H9 (cell line): ENCODE results near the gene ARID5A. TPM values are rescaled to one million over a fixed set of nuclear protein-coding genes. Genes with fewer than 3 reads are reported as not detected.

Experiments used
- DNase-seq: peaks from one replicate; pipeline ENCODE4 v3.0.0-alpha.2; 2017
- H2AFZ ChIP-seq: one replicate; pipeline ENCODE4 v1.6.1; 2013; ENCODE audit warnings: mild to moderate bottlenecking, low read length, control low read depth, moderate library complexity
- H2AK5ac ChIP-seq: 2 replicates; pipeline ENCODE4 v1.6.1; 2013; ENCODE audit warnings: low read length, control low read depth, mixed read lengths; ENCODE audit not compliant: insufficient read length
- H2BK120ac ChIP-seq: one replicate; pipeline ENCODE4 v1.6.1; 2013; ENCODE audit warnings: low read depth, mild to moderate bottlenecking, low read length, control low read depth, inconsistent platforms; ENCODE audit not compliant: poor library complexity, severe bottlenecking
- H2BK12ac ChIP-seq: 2 replicates; pipeline ENCODE4 v1.6.1; 2013; ENCODE audit warnings: low read length, control low read depth, mixed read lengths, low read depth; ENCODE audit not compliant: insufficient read length
- H2BK15ac ChIP-seq: 2 replicates; pipeline ENCODE4 v1.6.1; 2013; ENCODE audit warnings: low read depth, low read length, control low read depth
- H2BK20ac ChIP-seq: one replicate; pipeline ENCODE4 v1.6.1; 2013; ENCODE audit warnings: low read depth, mild to moderate bottlenecking, low read length, control low read depth, inconsistent platforms; ENCODE audit not compliant: poor library complexity, severe bottlenecking
- H2BK5ac ChIP-seq: 2 replicates; pipeline ENCODE4 v1.6.1; 2013; ENCODE audit warnings: low read length, control low read depth, mixed read lengths; ENCODE audit not compliant: insufficient read length
- H3K14ac ChIP-seq: 2 replicates; pipeline ENCODE4 v1.6.1; 2013; ENCODE audit warnings: low read length, control low read depth; ENCODE audit not compliant: insufficient read depth
- H3K18ac ChIP-seq: 2 replicates; pipeline ENCODE4 v1.6.1; 2013; ENCODE audit warnings: low read depth, mild to moderate bottlenecking, mixed read lengths, low read length, control low read depth; ENCODE audit not compliant: insufficient read length
- H3K23ac ChIP-seq: 2 replicates; pipeline ENCODE4 v1.6.1; 2013; ENCODE audit warnings: low read length, control low read depth, mixed read lengths, low read depth; ENCODE audit not compliant: insufficient read length
- H3K23me2 ChIP-seq: 2 replicates; pipeline ENCODE4 v1.6.1; 2013; ENCODE audit warnings: low read depth, mild to moderate bottlenecking, mixed read lengths, low read length, control low read depth; ENCODE audit not compliant: insufficient read length, poor library complexity, severe bottlenecking
- H3K27ac ChIP-seq: 2 replicates; pipeline ENCODE4 v1.5.1; 2013; ENCODE audit warnings: low read length, control low read depth, mixed read lengths, low read depth; ENCODE audit not compliant: insufficient read length
- H3K27me3 ChIP-seq: 2 replicates; pipeline ENCODE4 v1.6.1; 2013; ENCODE audit warnings: low read length, control low read depth, inconsistent platforms; ENCODE audit not compliant: insufficient read depth
- H3K4ac ChIP-seq: 2 replicates; pipeline ENCODE4 v1.6.1; 2013; ENCODE audit warnings: low read depth, mild to moderate bottlenecking, control low read depth, inconsistent platforms, low read length, moderate library complexity
- H3K4me1 ChIP-seq: 2 replicates; pipeline ENCODE4 v1.6.1; 2013; ENCODE audit warnings: low read length, control low read depth, inconsistent platforms; ENCODE audit not compliant: insufficient read depth
- H3K4me2 ChIP-seq: 2 replicates; pipeline ENCODE4 v1.6.1; 2013; ENCODE audit warnings: low read length, control low read depth, mixed read lengths; ENCODE audit not compliant: insufficient read length, insufficient read depth
- H3K56ac ChIP-seq: 2 replicates; pipeline ENCODE4 v1.6.1; 2013; ENCODE audit warnings: low read depth, mild to moderate bottlenecking, mixed read lengths, low read length, control low read depth; ENCODE audit not compliant: insufficient read length
- H3K79me1 ChIP-seq: 2 replicates; pipeline ENCODE4 v1.6.1; 2013; ENCODE audit warnings: low read depth, mild to moderate bottlenecking, moderate library complexity, low read length, control low read depth, inconsistent platforms; ENCODE audit not compliant: insufficient read depth, poor library complexity, severe bottlenecking
- H3K79me2 ChIP-seq: 2 replicates; pipeline ENCODE4 v1.6.1; 2013; ENCODE audit warnings: low read length, control low read depth, inconsistent platforms; ENCODE audit not compliant: insufficient read depth
- H3K9ac ChIP-seq: 2 replicates; pipeline ENCODE4 v1.6.1; 2013; ENCODE audit warnings: low read length, control low read depth, mixed read lengths; ENCODE audit not compliant: insufficient read length; ENCODE audit errors: extremely low read depth
- H3K9me3 ChIP-seq: one replicate; pipeline ENCODE4 v1.6.1; 2013; ENCODE audit warnings: low read depth, low read length, inconsistent platforms; ENCODE audit not compliant: control insufficient read depth
- H3T11ph ChIP-seq: one replicate; pipeline ENCODE4 v1.6.1; 2013; ENCODE audit warnings: mild to moderate bottlenecking, low read length, control low read depth, inconsistent platforms
- H4K20me1 ChIP-seq: one replicate; pipeline ENCODE4 v1.6.1; 2013; ENCODE audit not compliant: control insufficient read depth, insufficient read length, insufficient read depth
- H4K5ac ChIP-seq: 2 replicates; pipeline ENCODE4 v1.6.1; 2013; ENCODE audit warnings: low read depth, mild to moderate bottlenecking, mixed read lengths, low read length, control low read depth; ENCODE audit not compliant: insufficient read length
- H4K8ac ChIP-seq: replicated peaks from 2 replicates; pipeline ENCODE4 v1.6.1; 2013; ENCODE audit warnings: low read length, control low read depth, mixed read lengths, low read depth; ENCODE audit not compliant: insufficient read length
- H4K91ac ChIP-seq: 2 replicates; pipeline ENCODE4 v1.6.1; 2013; ENCODE audit warnings: low read depth, mild to moderate bottlenecking, moderate library complexity, mixed read lengths, low read length, control low read depth; ENCODE audit not compliant: insufficient read length
- H3K27ac Mint-ChIP-seq, 3 experiments: 2 replicates in 2 of 3; 3 replicates in 1 of 3; pipeline ENCODE4 v1.8.0; 2020 to 2021; ENCODE audit warnings: mixed read lengths in 3 of 3, mild to moderate bottlenecking in 1 of 3, moderate library complexity in 1 of 3
- H3K27me3 Mint-ChIP-seq: 2 replicates; pipeline ENCODE4 v1.8.0; 2021; ENCODE audit warnings: low read depth, mild to moderate bottlenecking, moderate library complexity, mixed read lengths
- H3K36me3 Mint-ChIP-seq, 3 experiments: 2 replicates in 2 of 3; 3 replicates in 1 of 3; pipeline ENCODE4 v1.8.0; 2020 to 2021; ENCODE audit warnings: low read depth in 3 of 3, mixed read lengths in 3 of 3; ENCODE audit not compliant: insufficient read depth in 1 of 3
- H3K4me1 Mint-ChIP-seq, 2 experiments: 2 replicates each; pipeline ENCODE4 v1.8.0; 2020; ENCODE audit warnings: mixed read lengths in 2 of 2
- H3K4me3 Mint-ChIP-seq, 2 experiments: 2 replicates in 1 of 2; 3 replicates in 1 of 2; pipeline ENCODE4 v1.8.0; 2020 to 2021; ENCODE audit warnings: mild to moderate bottlenecking in 2 of 2, mixed read lengths in 2 of 2, moderate library complexity in 1 of 2
- H3K9me3 Mint-ChIP-seq, 2 experiments: 2 replicates in 1 of 2; 3 replicates in 1 of 2; pipeline ENCODE4 v1.8.0; 2020; ENCODE audit warnings: mild to moderate bottlenecking in 2 of 2, mixed read lengths in 2 of 2, moderate library complexity in 1 of 2
- CTCF ChIP-seq: fragments of 200-600 bp; sonication (generic); conservative IDR thresholded peaks from 3 replicates; pipeline ENCODE4 v1.8.0; 2021; ENCODE audit warnings: antibody characterized with exemption, mild to moderate bottlenecking
- WGBS: extraction: QIAGEN DNeasy Blood & Tissue Kit; methylation state at CpG from one replicate; pipeline ENCODE4 v1.1.7; 2013; ENCODE audit warnings: missing lambda C conversion rate, low lambda C conversion rate, mixed read lengths; ENCODE audit not compliant: insufficient read length; ENCODE audit errors: extremely low coverage; 5-methylcytosine and 5-hydroxymethylcytosine counted together
- total RNA-seq: library from RNA; stranded (reverse); gene quantifications from 2 replicates; pipeline ENCODE4 v1.2.1, GENCODE V29; 2021

ARID5A gene
- total RNA-seq, 1 experiment from 2014 or later: 4.5 TPM

- Histone ChIP-seq H3K27me3 (no peaks in the 10 kb centered on the region), H4K5ac (no peak overlapping the region), H3K9ac (no peak overlapping the region), H3K14ac (no peak overlapping the region), H2BK5ac (no peak overlapping the region), H3K9me3 (no peaks in the 10 kb centered on the region), H3K79me1 (no peaks in the 10 kb centered on the region), H3K23me2 (no peaks in the 10 kb centered on the region), H2BK12ac (no peak overlapping the region), H3K18ac (no peak overlapping the region), H3K27ac (no peak overlapping the region), H4K20me1 (peaks cover 2% of the 10 kb centered on the region), H2AFZ (no peak overlapping the region), H2AK5ac (no peak overlapping the region), H3K4ac (no peak overlapping the region), H3K23ac (no peak overlapping the region), H3K79me2 (no peaks in the 10 kb centered on the region), H2BK15ac (no peak overlapping the region), H3T11ph (no peak overlapping the region), H2BK120ac (no peak overlapping the region), H3K4me2 (no peak overlapping the region), H4K8ac (no peak overlapping the region), H3K4me1 (no peaks in the 10 kb centered on the region), H4K91ac (no peak overlapping the region), H3K56ac (no peak overlapping the region), H2BK20ac (no peak overlapping the region)
- no peak for DNase-seq
- TF ChIP-seq CTCF: no peak
- Mint-ChIP-seq H3K36me3 (no peaks in the 10 kb centered on the region; a peak in 1 of 7 replicates), H3K27me3 (peaks cover 4% of the 10 kb centered on the region), H3K4me1 (peaks cover 10 to 11% of the 10 kb centered on the region in 2 experiments), H3K9me3 (peaks cover 10% of the 10 kb centered on the region in 2 experiments; a peak in 4 of 5 replicates), H3K27ac (no peak overlapping the region), H3K4me3 (no peak overlapping the region)
- no CpG with 5 or more reads among the region's 1 CpG for WGBS
Measured at GRCh38 chr2:96494188-96494587, 42.4 kb upstream of the ARID5A start.
